GM19467 (cell line): ENCODE measurements around the gene MGST1.
"Not testable (repeated sequence)": the region's sequence is repeated elsewhere in the genome, so short reads cannot be mapped to it uniquely, and the experiment has no call there.

Experiments
- ATAC-seq: cut with Tn5 transposase; IDR thresholded peaks from one replicate; pipeline ENCODE4 v1.9.1; 2021; ENCODE audit warnings: mild to moderate bottlenecking, moderate library complexity; ENCODE audit not compliant: unreplicated experiment

MGST1 gene

GRCh38 chr12:16350682-16351081, 3.2 kb downstream of the MGST1 start:
- no peak for ATAC-seq

- ATAC-seq, result no peak
These were observed 5.0 kb downstream of the MGST1 start for GRCh38 chr12:16352481-16352880.

- no peak for ATAC-seq
These were observed 11.4 kb downstream of the MGST1 start for GRCh38 chr12:16358878-16359277.

GRCh38 chr12:16359512-16360491, 12.4 kb downstream of the MGST1 start:
- ATAC-seq, result no peak

- no peak for ATAC-seq
These were observed 13.8 kb downstream of the MGST1 start for GRCh38 chr12:16361142-16361783.

GRCh38 chr12:16362550-16362949, 15.1 kb downstream of the MGST1 start:
- no peak for ATAC-seq

- ATAC-seq, result no peak
These were observed 21.7 kb downstream of the MGST1 start for GRCh38 chr12:16369156-16369555.

- ATAC-seq, result no peak
These were observed 22.7 kb downstream of the MGST1 start for GRCh38 chr12:16370096-16370495.

- ATAC-seq, result not testable (repeated sequence)
These were observed 35.3 kb downstream of the MGST1 start for GRCh38 chr12:16382652-16383312.

- ATAC-seq, result no peak
These were observed 37.3 kb downstream of the MGST1 start for GRCh38 chr12:16384732-16385131.

GRCh38 chr12:16385782-16386646, 38.6 kb downstream of the MGST1 start:
- no peak for ATAC-seq

GRCh38 chr12:16387919-16388318, 40.5 kb downstream of the MGST1 start:
- ATAC-seq, result no peak

GRCh38 chr12:16389594-16389993, 42.1 kb downstream of the MGST1 start:
- no peak for ATAC-seq

- no peak for ATAC-seq
These were observed 45.5 kb downstream of the MGST1 start for GRCh38 chr12:16392846-16393535.

GRCh38 chr12:16399101-16399500, 51.7 kb downstream of the MGST1 start:
- no peak for ATAC-seq

- not testable (repeated sequence) for ATAC-seq
These were observed 54.4 kb downstream of the MGST1 start for GRCh38 chr12:16401835-16402234.

- ATAC-seq, result no peak
These were observed 59.9 kb downstream of the MGST1 start for GRCh38 chr12:16407346-16407745.
